Posterior vena cava (tissue), 2 donors: Measurements from ENCODE around the gene NTN5. TPM values are rescaled to one million over a fixed set of nuclear protein-coding genes. Genes with fewer than 3 reads are reported as not detected.
"Not testable (repeated sequence)": the region's sequence is repeated elsewhere in the genome, so short reads cannot be mapped to it uniquely, and the experiment has no call there.

Source experiments
- DNase-seq: peaks from one replicate; pipeline ENCODE4 v3.0.0-alpha.2; 2020; ENCODE audit warnings: low spot score
- intact Hi-C, 2 donors: fragments of 100-400 bp; cut with DNase I; formaldehyde crosslinking; loops; one replicate each; pipeline versions ENCODE4 v1.14.1 to v1.14.2; 2022 to 2023
- total RNA-seq, 2 donors: library from RNA; stranded (reverse); fragmentation: NEBNext Ultra II Directional; extraction: Animal tissue kit (Norgen Biotek cat#: 25700); gene quantifications; one replicate each; pipeline ENCODE4 v1.2.1, GENCODE V29; 2021
- donor health status: DM: yes; HTN: yes; CAD: no.
- donor health status: DM: yes; HTN: yes; CAD: no.

Gene NTN5
- total RNA-seq, 2 donors from 2014 or later, result 0.28 to 0.38 TPM

- intact Hi-C loops, result no loop called here
- DNase-seq, result peak; percentile 87
Measured at GRCh38 chr19:48636859-48637448, 35.9 kb downstream of the NTN5 start, which contains the start of gene DBP. Gene DBP (minus strand): TSS chr19:48637379. CDS start chr19:48636994, 385 bp downstream.

GRCh38 chr19:48635966-48636858 is 36.6 kb downstream of the NTN5 start:
- intact Hi-C loops, result no loop called here
- DNase-seq, result peak; percentile 85

GRCh38 chr19:48635263-48635965 is 37.4 kb downstream of the NTN5 start:
- intact Hi-C loops, result no loop called here
- peak; percentile 87 for DNase-seq

- DNase-seq, result peak; percentile 99
- intact Hi-C loops, result no loop called here
Measured at GRCh38 chr19:48634424-48635262, 38.2 kb downstream of the NTN5 start.

GRCh38 chr19:48634036-48634342 is 38.8 kb downstream of the NTN5 start:
- intact Hi-C loops, result no loop called here
- DNase-seq, result no peak

- intact Hi-C loops, result no loop called here
- no peak for DNase-seq
Measured at GRCh38 chr19:48633148-48634035, 39.4 kb downstream of the NTN5 start.

GRCh38 chr19:48632692-48633147 is 40.1 kb downstream of the NTN5 start:
- DNase-seq, result no peak
- intact Hi-C loops, result no loop called here

GRCh38 chr19:48632286-48632685 is 40.5 kb downstream of the NTN5 start:
- DNase-seq, intact Hi-C loops: not testable (repeated sequence)

- DNase-seq, result no peak
- intact Hi-C loops, result no loop called here
Measured at GRCh38 chr19:48631225-48631624, 41.6 kb downstream of the NTN5 start.

GRCh38 chr19:48630296-48631063 is 42.3 kb downstream of the NTN5 start:
- peak; percentile 90 for DNase-seq
- intact Hi-C loops, result no loop called here

GRCh38 chr19:48629599-48630295 is 43.1 kb downstream of the NTN5 start:
- DNase-seq, result no peak
- intact Hi-C loops, result no loop called here

- intact Hi-C loops, result no loop called here
- DNase-seq, result no peak
Measured at GRCh38 chr19:48629297-48629598, 43.6 kb downstream of the NTN5 start.

GRCh38 chr19:48628486-48629296 is 44.1 kb downstream of the NTN5 start:
- intact Hi-C loops, result no loop called here
- peak; percentile 83 for DNase-seq

GRCh38 chr19:48627865-48628314 is 44.9 kb downstream of the NTN5 start:
- peak; percentile 79 for DNase-seq

GRCh38 chr19:48627201-48627864 is 45.5 kb downstream of the NTN5 start:
- peak; percentile 80 for DNase-seq
- intact Hi-C loops, result no loop called here

More at GRCh38 chr19:48627865-48628314, 44.9 kb downstream of the NTN5 start:
- intact Hi-C loops, result no loop called here

GRCh38 chr19:48625891-48626327 is 46.9 kb downstream of the NTN5 start:
- DNase-seq, result peak; percentile 80
- intact Hi-C loops, result no loop called here
